Measurements from ENCODE around the gene TEX22.

TEX22 gene

GRCh38 chr14:105433161-105433605 lies 34.8 kb downstream of the TEX22 start:
- TF ChIP-seq CTCF (conservative IDR thresholded peaks at IDR 0.05) (no peak), ZFX (IDR thresholded peaks at IDR 0.05) (no peak)
- no peak overlapping the region for H3K27ac ChIP-seq

GRCh38 chr14:105436402-105436801 lies 38.1 kb downstream of the TEX22 start:
- no peak overlapping the region for H3K27ac ChIP-seq
- TF ChIP-seq CTCF (conservative IDR thresholded peaks at IDR 0.05) = no peak
- no peak for TF ChIP-seq ZFX (IDR thresholded peaks at IDR 0.05)

- no peak for TF ChIP-seq ZFX (IDR thresholded peaks at IDR 0.05)
Measured at GRCh38 chr14:105436891-105437722, 38.8 kb downstream of the TEX22 start.

GRCh38 chr14:105437723-105438500 lies 39.6 kb downstream of the TEX22 start:
- TF ChIP-seq CTCF (conservative IDR thresholded peaks at IDR 0.05) (no peak), ZFX (IDR thresholded peaks at IDR 0.05) (no peak)
- no peak overlapping the region for H3K27ac ChIP-seq

More at GRCh38 chr14:105436891-105437722, 38.8 kb downstream of the TEX22 start:
- no peak overlapping the region for H3K27ac ChIP-seq

GRCh38 chr14:105439179-105439578 lies 40.8 kb downstream of the TEX22 start:
- no peak overlapping the region for H3K27ac ChIP-seq
- TF ChIP-seq ZFX (IDR thresholded peaks at IDR 0.05) (no peak), CTCF (conservative IDR thresholded peaks at IDR 0.05) (no peak)

GRCh38 chr14:105439710-105440553 lies 41.6 kb downstream of the TEX22 start:
- TF ChIP-seq CTCF (conservative IDR thresholded peaks at IDR 0.05) (no peak), ZFX (IDR thresholded peaks at IDR 0.05) (no peak)
- H3K27ac ChIP-seq = no peak overlapping the region

- TF ChIP-seq CTCF (conservative IDR thresholded peaks at IDR 0.05) = no peak
- no peak for TF ChIP-seq ZFX (IDR thresholded peaks at IDR 0.05)
- no peak overlapping the region for H3K27ac ChIP-seq
Measured at GRCh38 chr14:105440554-105440900, 42.2 kb downstream of the TEX22 start.

Measured in C4-2B (cell line).